Activated B cell treated with CpG ODN at 0.5 μM for 24 hours (primary cell): ENCODE results near the gene DVL1. TPM values are rescaled to one million over a fixed set of nuclear protein-coding genes. Genes with fewer than 3 reads are reported as not detected.
"Not testable (repeated sequence)": the region's sequence is repeated elsewhere in the genome, so short reads cannot be mapped to it uniquely, and the experiment has no call there.

ENCODE experiments used
- ATAC-seq: fragments of 200-7000 bp; cut with Tn5 transposase; one replicate; pipeline ENCODE4 v1.10.0; 2021; ENCODE audit warnings: low read depth, mild to moderate bottlenecking, moderate library complexity
- CTCF ChIA-PET: fragments of 350-600 bp; sonication (Branson Sonifier 250); formaldehyde crosslinking; loops from one replicate; lab custom pipeline; 2021; ENCODE audit warnings: antibody characterized with exemption; lab: Charles Lee
- POLR2A ChIA-PET: fragments of 350-600 bp; sonication (Branson Sonifier 250); formaldehyde crosslinking; loops from one replicate; lab custom pipeline; 2021; ENCODE audit warnings: antibody characterized with exemption; lab: Charles Lee
- DNase-seq: peaks from one replicate; pipeline ENCODE4 v3.0.0; 2022
- H3K27ac Mint-ChIP-seq: one replicate; pipeline ENCODE4 v1.8.0; 2020; ENCODE audit warnings: mixed read lengths
- H3K27me3 Mint-ChIP-seq: one replicate; pipeline ENCODE4 v1.8.0; 2021; ENCODE audit warnings: mixed read lengths
- H3K36me3 Mint-ChIP-seq: one replicate; pipeline ENCODE4 v1.8.0; 2021; ENCODE audit warnings: low read depth, mixed read lengths
- H3K4me1 Mint-ChIP-seq: one replicate; pipeline ENCODE4 v1.8.0; 2021; ENCODE audit warnings: mixed read lengths
- H3K4me3 Mint-ChIP-seq: one replicate; pipeline ENCODE4 v1.8.0; 2020; ENCODE audit warnings: mild to moderate bottlenecking, mixed read lengths
- H3K9me3 Mint-ChIP-seq: one replicate; pipeline ENCODE4 v1.8.0; 2020; ENCODE audit warnings: mixed read lengths
- intact Hi-C: fragments of 100-400 bp; cut with micrococcal nuclease; formaldehyde crosslinking; loops from one replicate; pipeline ENCODE4 v1.15.1; 2024
- total RNA-seq: library from RNA; stranded (reverse); gene quantifications from 2 replicates; pipeline ENCODE4 v1.2.3, GENCODE V29; 2022
- TF ChIP-seq, protein P1 (sequence below): fragments of 200-600 bp; IDR thresholded peaks from one replicate; pipeline ENCODE4 v1.8.0; 2022; ENCODE audit warnings: antibody characterized with exemption, mild to moderate bottlenecking

Gene DVL1
- total RNA-seq, 1 donor from 2014 or later: 29.3 TPM

GRCh38 chr1:1388078-1388472 lies 38.9 kb upstream of the DVL1 start:
- peaks cover 5% of the 10 kb centered on the region for H3K4me1 Mint-ChIP-seq
- intact Hi-C loops: no loop called here
- POLR2A ChIA-PET: interaction anchor here (1.3 kb wide), 1 partner anchor 11 kb away, joined by 8 read pairs; the partner anchor contains the start of gene CCNL2

GRCh38 chr1:1387098-1388077 lies 38.2 kb upstream of the DVL1 start:
- Mint-ChIP-seq H3K4me1 (peaks cover under 1% of the 10 kb centered on the region), H3K4me3 (no peak overlapping the region), H3K9me3 (no peaks in the 10 kb centered on the region), H3K36me3 (peaks cover 70% of the 10 kb centered on the region), H3K27me3 (no peaks in the 10 kb centered on the region), H3K27ac (no peak overlapping the region)
- TF ChIP-seq, protein P1, sequence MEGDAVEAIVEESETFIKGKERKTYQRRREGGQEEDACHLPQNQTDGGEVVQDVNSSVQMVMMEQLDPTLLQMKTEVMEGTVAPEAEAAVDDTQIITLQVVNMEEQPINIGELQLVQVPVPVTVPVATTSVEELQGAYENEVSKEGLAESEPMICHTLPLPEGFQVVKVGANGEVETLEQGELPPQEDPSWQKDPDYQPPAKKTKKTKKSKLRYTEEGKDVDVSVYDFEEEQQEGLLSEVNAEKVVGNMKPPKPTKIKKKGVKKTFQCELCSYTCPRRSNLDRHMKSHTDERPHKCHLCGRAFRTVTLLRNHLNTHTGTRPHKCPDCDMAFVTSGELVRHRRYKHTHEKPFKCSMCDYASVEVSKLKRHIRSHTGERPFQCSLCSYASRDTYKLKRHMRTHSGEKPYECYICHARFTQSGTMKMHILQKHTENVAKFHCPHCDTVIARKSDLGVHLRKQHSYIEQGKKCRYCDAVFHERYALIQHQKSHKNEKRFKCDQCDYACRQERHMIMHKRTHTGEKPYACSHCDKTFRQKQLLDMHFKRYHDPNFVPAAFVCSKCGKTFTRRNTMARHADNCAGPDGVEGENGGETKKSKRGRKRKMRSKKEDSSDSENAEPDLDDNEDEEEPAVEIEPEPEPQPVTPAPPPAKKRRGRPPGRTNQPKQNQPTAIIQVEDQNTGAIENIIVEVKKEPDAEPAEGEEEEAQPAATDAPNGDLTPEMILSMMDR: no peak
- ChIA-PET POLR2A (interaction anchor here (1.3 kb wide), 1 partner anchor 12 kb away, joined by 8 read pairs; the partner anchor contains the start of gene CCNL2), CTCF (no interaction called here)
- ATAC-seq: no peak
- no peak for DNase-seq
- intact Hi-C loops: no loop called here

More at GRCh38 chr1:1388078-1388472, 38.9 kb upstream of the DVL1 start:
- H3K27ac Mint-ChIP-seq: no peak overlapping the region
- H3K36me3 Mint-ChIP-seq: peaks cover 77% of the 10 kb centered on the region
- no peaks in the 10 kb centered on the region for H3K27me3 Mint-ChIP-seq
- ATAC-seq (no peak), DNase-seq (no peak)
- CTCF ChIA-PET: no interaction called here
- TF ChIP-seq, protein P1: no peak
- H3K9me3 Mint-ChIP-seq: no peaks in the 10 kb centered on the region
- H3K4me3 Mint-ChIP-seq: no peak overlapping the region

DNA sequence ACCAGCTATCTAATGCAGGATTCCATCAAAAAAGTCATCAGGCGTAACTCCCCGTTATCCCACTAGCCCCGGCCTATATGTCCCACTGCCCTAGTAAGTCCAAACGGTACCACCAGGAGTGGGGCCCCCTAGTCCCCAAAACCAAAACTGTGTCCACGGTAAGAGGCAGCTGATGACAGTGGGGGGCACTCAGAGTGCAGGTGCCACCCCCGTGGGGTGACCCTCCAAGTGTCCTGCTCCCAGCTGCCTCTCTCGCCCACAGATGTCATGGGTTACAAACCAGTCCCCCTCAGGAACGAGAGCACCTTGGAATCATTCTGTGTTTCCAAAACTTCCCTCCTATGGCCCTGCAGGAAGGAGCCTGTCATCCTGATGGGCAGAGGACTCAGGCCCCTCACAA lies 36.7 kb upstream of the DVL1 start:
- Mint-ChIP-seq H3K27me3 (no peaks in the 10 kb centered on the region), H3K4me3 (no peak overlapping the region), H3K4me1 (no peaks in the 10 kb centered on the region), H3K27ac (no peak overlapping the region), H3K9me3 (no peaks in the 10 kb centered on the region), H3K36me3 (peaks cover 61% of the 10 kb centered on the region)
- TF ChIP-seq, protein P1: no peak
- ATAC-seq (no peak), DNase-seq (no peak)
- intact Hi-C loops: no loop called here
- ChIA-PET POLR2A (interaction anchor here (0.6 to 1.1 kb wide), 3 partner anchors 10 to 13 kb away, joined by 4 to 8 read pairs (median 4); partner anchors contain the start of genes AURKAIP1 and CCNL2), CTCF (no interaction called here)

- H3K27me3 Mint-ChIP-seq, DNase-seq, intact Hi-C loops, H3K4me3 Mint-ChIP-seq, H3K9me3 Mint-ChIP-seq, ATAC-seq, H3K27ac Mint-ChIP-seq, H3K4me1 Mint-ChIP-seq, CTCF ChIA-PET: not testable (repeated sequence)
- H3K36me3 Mint-ChIP-seq: peaks cover 56% of the 10 kb centered on the region
- POLR2A ChIA-PET: interaction anchor here (0.5 to 1.6 kb wide), 5 partner anchors 10 to 70 kb away, joined by 4 to 8 read pairs (median 4); partner anchors contain the start of genes AURKAIP1 and CCNL2
Measured at GRCh38 chr1:1385339-1385738, 36.1 kb upstream of the DVL1 start.

DNA sequence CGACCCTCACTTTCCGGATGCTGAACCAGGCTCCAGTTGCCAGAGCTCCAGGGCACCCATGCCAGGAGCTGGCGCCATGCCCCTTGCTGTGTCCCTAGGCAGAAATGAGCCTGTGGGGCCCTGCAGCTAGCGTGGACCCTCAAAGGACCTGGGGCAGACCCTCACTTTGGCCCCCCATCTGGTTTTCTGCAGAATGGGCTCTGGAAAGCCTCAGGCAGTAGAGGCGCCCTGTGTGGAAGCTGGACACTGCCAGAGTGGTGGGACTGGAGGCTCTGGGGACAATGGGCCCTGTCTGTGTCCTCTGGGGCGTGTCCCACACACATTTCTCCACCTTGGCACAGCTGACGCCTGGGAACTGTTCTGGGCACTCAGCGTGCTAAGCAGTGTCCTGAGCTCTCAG lies 32.1 kb upstream of the DVL1 start:
- ChIA-PET CTCF (no interaction called here), POLR2A (no interaction called here)
- TF ChIP-seq, protein P1: no peak
- intact Hi-C loops: no loop called here
- ATAC-seq: no peak
- no peaks in the 10 kb centered on the region for H3K4me1 Mint-ChIP-seq
- no peak for DNase-seq
- no peaks in the 10 kb centered on the region for H3K27me3 Mint-ChIP-seq
- no peaks in the 10 kb centered on the region for H3K9me3 Mint-ChIP-seq
- peaks cover 16% of the 10 kb centered on the region for H3K36me3 Mint-ChIP-seq
- no peak overlapping the region for H3K27ac Mint-ChIP-seq
- no peak overlapping the region for H3K4me3 Mint-ChIP-seq
